Left ventricle myocardium inferior (tissue), 1 donor: Measurements from ENCODE around the gene PRR30. TPM values are rescaled to one million over a fixed set of nuclear protein-coding genes. Genes with fewer than 3 reads are reported as not detected.

Source experiments
- DNase-seq: peaks from one replicate; pipeline ENCODE4 v3.0.0-alpha.2; 2020
- H3K27ac ChIP-seq: fragments of 200-600 bp; replicated peaks from 2 replicates; pipeline ENCODE4 v1.8.0; 2021
- H3K27me3 ChIP-seq: fragments of 200-600 bp; 2 replicates; pipeline ENCODE4 v1.8.0; 2021; ENCODE audit warnings: low read depth
- H3K36me3 ChIP-seq: fragments of 200-600 bp; 2 replicates; pipeline ENCODE4 v1.8.0; 2021
- H3K4me1 ChIP-seq: fragments of 200-600 bp; 2 replicates; pipeline ENCODE4 v1.8.0; 2021
- H3K4me3 ChIP-seq: fragments of 200-600 bp; 2 replicates; pipeline ENCODE4 v1.8.0; 2021; ENCODE audit warnings: mild to moderate bottlenecking, moderate library complexity
- H3K9me3 ChIP-seq: fragments of 200-600 bp; replicated peaks from 2 replicates; pipeline ENCODE4 v1.8.0; 2021
- intact Hi-C: fragments of 100-400 bp; cut with micrococcal nuclease; formaldehyde crosslinking; loops from one replicate; pipeline ENCODE4 v1.11.0; 2022
- total RNA-seq: library from RNA; stranded (reverse); fragmentation: NEBNext Ultra II Directional; extraction: Animal tissue kit (Norgen Biotek cat#: 25700); gene quantifications from one replicate; pipeline ENCODE4 v1.2.1, GENCODE V29; 2021
- TF ChIP-seq, protein P1 (sequence below): fragments of 200-600 bp; IDR thresholded peaks from 2 replicates; pipeline ENCODE4 v1.8.0; 2021; ENCODE audit warnings: antibody characterized with exemption, mild to moderate bottlenecking, borderline replicate concordance
- donor health status: DM: no; HTN: yes; CAD: no; lungs with severe emphysema.

PRR30 gene
- total RNA-seq, 1 donor from 2014 or later = not detected

DNA sequence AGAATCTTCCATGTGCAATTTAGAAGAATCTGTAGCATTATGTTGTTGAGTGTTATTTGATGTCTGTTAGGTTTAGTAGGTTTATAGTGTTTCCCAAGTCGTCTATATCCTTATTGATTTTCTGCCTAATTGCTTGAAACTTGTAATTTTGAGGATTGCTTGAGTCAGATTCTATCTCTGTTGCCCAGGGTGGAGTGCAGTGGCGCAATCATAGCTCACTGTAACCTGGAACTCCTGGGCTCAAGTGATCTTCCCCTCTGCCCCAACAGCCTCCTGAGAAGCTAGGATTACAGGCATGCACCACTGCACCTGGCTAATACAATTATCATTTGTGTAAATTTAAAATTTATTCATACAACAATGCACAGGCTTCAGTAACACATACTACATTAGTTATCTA lies 6.5 kb upstream of the PRR30 start:
- no peak overlapping the region for H3K4me3 ChIP-seq
- H3K9me3 ChIP-seq = no peaks in the 10 kb centered on the region
- DNase-seq = no peak
- no peaks in the 10 kb centered on the region for H3K36me3 ChIP-seq
- no peaks in the 10 kb centered on the region for H3K4me1 ChIP-seq
- no peak overlapping the region for H3K27ac ChIP-seq
- TF ChIP-seq, protein P1, sequence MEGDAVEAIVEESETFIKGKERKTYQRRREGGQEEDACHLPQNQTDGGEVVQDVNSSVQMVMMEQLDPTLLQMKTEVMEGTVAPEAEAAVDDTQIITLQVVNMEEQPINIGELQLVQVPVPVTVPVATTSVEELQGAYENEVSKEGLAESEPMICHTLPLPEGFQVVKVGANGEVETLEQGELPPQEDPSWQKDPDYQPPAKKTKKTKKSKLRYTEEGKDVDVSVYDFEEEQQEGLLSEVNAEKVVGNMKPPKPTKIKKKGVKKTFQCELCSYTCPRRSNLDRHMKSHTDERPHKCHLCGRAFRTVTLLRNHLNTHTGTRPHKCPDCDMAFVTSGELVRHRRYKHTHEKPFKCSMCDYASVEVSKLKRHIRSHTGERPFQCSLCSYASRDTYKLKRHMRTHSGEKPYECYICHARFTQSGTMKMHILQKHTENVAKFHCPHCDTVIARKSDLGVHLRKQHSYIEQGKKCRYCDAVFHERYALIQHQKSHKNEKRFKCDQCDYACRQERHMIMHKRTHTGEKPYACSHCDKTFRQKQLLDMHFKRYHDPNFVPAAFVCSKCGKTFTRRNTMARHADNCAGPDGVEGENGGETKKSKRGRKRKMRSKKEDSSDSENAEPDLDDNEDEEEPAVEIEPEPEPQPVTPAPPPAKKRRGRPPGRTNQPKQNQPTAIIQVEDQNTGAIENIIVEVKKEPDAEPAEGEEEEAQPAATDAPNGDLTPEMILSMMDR = no peak
- H3K27me3 ChIP-seq = peaks cover 24% of the 10 kb centered on the region
- intact Hi-C loops = no loop called here

DNA sequence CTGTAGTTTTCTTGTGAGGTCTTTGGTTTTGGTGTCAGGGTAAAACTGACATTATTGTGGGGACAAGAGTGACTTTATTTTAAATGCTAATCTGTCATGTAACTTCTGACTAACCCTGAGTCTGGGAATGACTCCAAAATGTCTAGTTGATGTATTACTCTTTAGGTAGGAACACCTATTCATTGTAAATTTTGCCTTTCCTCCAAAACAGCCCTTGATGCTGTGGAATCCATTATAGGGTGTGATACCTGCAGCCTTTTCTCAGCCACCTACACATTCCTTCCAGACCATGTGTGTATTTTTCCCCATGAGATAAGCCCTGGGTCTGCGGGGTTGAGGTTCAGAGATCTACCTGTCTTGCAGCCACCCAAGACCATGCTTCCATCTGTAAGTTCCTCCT lies 4.1 kb upstream of the PRR30 start:
- Histone ChIP-seq H3K4me3 (no peak overlapping the region), H3K4me1 (no peaks in the 10 kb centered on the region), H3K9me3 (no peaks in the 10 kb centered on the region), H3K27me3 (peaks cover under 1% of the 10 kb centered on the region), H3K36me3 (no peaks in the 10 kb centered on the region), H3K27ac (no peak overlapping the region)
- intact Hi-C loops = no loop called here
- TF ChIP-seq, protein P1 = no peak
- no peak for DNase-seq

DNA sequence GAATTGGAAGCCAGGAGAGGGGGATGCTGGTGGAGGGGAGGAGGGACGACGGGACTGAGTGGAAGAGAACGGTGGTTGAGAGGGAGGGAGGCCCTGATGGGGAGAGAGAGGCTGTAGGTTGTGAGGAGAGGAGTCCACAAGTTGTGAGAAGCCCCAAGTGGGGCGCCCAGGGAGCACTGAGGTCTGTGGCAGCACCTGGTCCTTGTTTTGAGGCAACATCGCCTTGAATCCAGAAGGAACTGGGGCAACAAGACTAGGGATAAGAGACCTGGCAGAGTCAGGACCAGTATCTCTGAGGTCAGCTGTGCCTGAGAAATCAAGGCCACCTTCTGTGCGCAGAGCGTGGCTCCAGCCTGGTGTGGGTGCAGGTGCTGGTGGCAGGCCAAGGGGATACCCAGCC lies 1.1 kb downstream of the PRR30 start:
- H3K27me3 ChIP-seq = no peaks in the 10 kb centered on the region
- DNase-seq = no peak
- TF ChIP-seq, protein P1 = no peak

DNA sequence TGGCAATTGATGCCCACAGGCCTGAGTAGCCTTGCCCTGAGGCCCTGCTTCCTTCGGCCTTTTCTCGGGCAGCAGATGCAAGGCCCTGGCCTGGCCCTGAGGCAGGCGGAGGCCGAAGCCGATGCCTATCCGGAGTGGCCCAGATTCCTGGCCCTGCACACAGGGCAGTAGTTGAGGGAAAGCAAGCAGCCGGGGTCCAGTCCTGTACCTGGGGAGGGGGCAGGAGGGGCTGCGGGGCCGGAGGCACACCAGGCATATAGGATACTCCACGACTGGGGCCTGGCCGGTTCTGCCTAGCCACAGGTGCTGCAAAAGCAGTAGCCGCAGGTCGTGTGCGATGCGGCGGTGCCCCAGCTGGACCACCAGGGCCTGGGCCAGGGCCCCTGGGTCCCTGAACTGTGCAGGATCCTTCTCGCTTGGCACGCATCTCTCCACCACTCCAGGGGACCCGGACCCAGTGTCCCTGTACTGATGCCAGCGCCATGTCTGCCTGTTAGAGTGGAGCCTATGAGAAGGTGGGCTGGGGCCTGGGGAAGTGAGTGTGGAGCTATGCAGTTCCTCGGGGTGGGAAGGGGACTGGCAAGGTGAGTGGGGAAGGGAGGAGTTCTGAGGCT lies 1.8 kb downstream of the PRR30 start:
- no peak overlapping the region for H3K4me3 ChIP-seq
- DNase-seq = no peak

More for the DNA sequence above, 1.1 kb downstream of the PRR30 start:
- no peaks in the 10 kb centered on the region for H3K9me3 ChIP-seq
- H3K4me1 ChIP-seq = peaks cover 12% of the 10 kb centered on the region
- intact Hi-C loops = no loop called here
- no peak overlapping the region for H3K4me3 ChIP-seq
- H3K27ac ChIP-seq = no peak overlapping the region
- no peaks in the 10 kb centered on the region for H3K36me3 ChIP-seq

DNA sequence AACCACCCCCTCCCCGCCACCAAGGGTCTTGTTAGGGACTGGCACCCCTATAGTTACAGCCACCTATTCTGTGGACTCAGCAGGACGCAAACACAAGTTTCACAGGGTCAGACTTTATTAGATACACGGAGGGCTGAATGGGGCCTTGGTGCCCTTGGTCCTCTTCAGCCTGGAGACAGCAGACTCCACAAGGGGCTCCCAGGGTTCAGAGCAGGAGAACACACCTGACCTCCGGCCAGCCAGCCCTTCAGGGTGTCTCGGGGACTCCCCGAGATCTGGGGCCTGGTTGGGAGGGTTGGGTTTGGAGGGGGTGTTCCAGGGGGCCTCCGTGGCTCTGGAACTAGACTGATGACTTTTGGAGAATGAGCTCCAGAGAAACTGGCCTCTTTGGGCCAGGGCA lies 2.5 kb downstream of the PRR30 start:
- TF ChIP-seq, protein P1 = no peak
- DNase-seq = no peak
- intact Hi-C loops = no loop called here

More for the DNA sequence above, 1.8 kb downstream of the PRR30 start:
- intact Hi-C loops = no loop called here
- Histone ChIP-seq H3K4me1 (peaks cover 19% of the 10 kb centered on the region), H3K27me3 (no peaks in the 10 kb centered on the region), H3K9me3 (no peaks in the 10 kb centered on the region), H3K36me3 (peaks cover 4% of the 10 kb centered on the region), H3K27ac (no peak overlapping the region)
- TF ChIP-seq, protein P1 = no peak

More for the DNA sequence above, 2.5 kb downstream of the PRR30 start:
- no peaks in the 10 kb centered on the region for H3K27me3 ChIP-seq
- H3K9me3 ChIP-seq = no peaks in the 10 kb centered on the region
- no peak overlapping the region for H3K4me3 ChIP-seq
- peaks cover 10% of the 10 kb centered on the region for H3K36me3 ChIP-seq
- peaks cover 23% of the 10 kb centered on the region for H3K4me1 ChIP-seq
- no peak overlapping the region for H3K27ac ChIP-seq
